Stimulated activated CD4-positive, alpha-beta T cell treated with anti-CD3 and anti-CD28 coated beads, Interleukin-15, amount 100 ng/mL, for 1 hour (primary cell): Measurements from ENCODE around the gene RANBP17.

Experiments used
- DNase-seq, 2 donors: peaks; one replicate each; pipeline ENCODE4 v3.0.0-alpha.2; 2020; ENCODE audit warnings: low read depth in 1 of 2, low spot score in 1 of 2

Gene RANBP17

GRCh38 chr5:171313481-171314206 lies 451.8 kb downstream of the RANBP17 start:
- DNase-seq = no peak

- no peak for DNase-seq
Observed at GRCh38 chr5:171314728-171315385, 453.0 kb downstream of the RANBP17 start.

GRCh38 chr5:171315386-171315891 lies 453.6 kb downstream of the RANBP17 start:
- DNase-seq = no peak

- DNase-seq = no peak
Observed at GRCh38 chr5:171315925-171316257, 454.1 kb downstream of the RANBP17 start.

- DNase-seq = no peak
Observed at GRCh38 chr5:171316258-171317121, 454.7 kb downstream of the RANBP17 start.

GRCh38 chr5:171317230-171317629 lies 455.4 kb downstream of the RANBP17 start:
- DNase-seq = no peak

GRCh38 chr5:171318026-171318425 lies 456.2 kb downstream of the RANBP17 start:
- no peak for DNase-seq

- no peak for DNase-seq
Observed at GRCh38 chr5:171321447-171321846, 459.6 kb downstream of the RANBP17 start.

- DNase-seq = no peak
Observed at GRCh38 chr5:171322527-171322926, 460.7 kb downstream of the RANBP17 start.

GRCh38 chr5:171323007-171323406 lies 461.2 kb downstream of the RANBP17 start:
- no peak for DNase-seq

- no peak for DNase-seq
Observed at GRCh38 chr5:171323806-171324632, 462.2 kb downstream of the RANBP17 start.

GRCh38 chr5:171330021-171330420 lies 468.2 kb downstream of the RANBP17 start:
- no peak for DNase-seq

- no peak for DNase-seq
Observed at GRCh38 chr5:171335616-171336015, 473.8 kb downstream of the RANBP17 start.

- no peak for DNase-seq
Observed at GRCh38 chr5:171336521-171337209, 474.8 kb downstream of the RANBP17 start.

GRCh38 chr5:171337210-171337569 lies 475.4 kb downstream of the RANBP17 start:
- DNase-seq = no peak

GRCh38 chr5:171340042-171340441 lies 478.2 kb downstream of the RANBP17 start:
- DNase-seq = no peak

GRCh38 chr5:171340491-171340890 lies 478.7 kb downstream of the RANBP17 start:
- no peak for DNase-seq

GRCh38 chr5:171342362-171343111 lies 480.7 kb downstream of the RANBP17 start:
- no peak for DNase-seq

GRCh38 chr5:171344936-171345608 lies 483.3 kb downstream of the RANBP17 start:
- no peak for DNase-seq
